GM19043 (cell line): ENCODE results near the gene NME7.
"Not testable (repeated sequence)": the region's sequence is repeated elsewhere in the genome, so short reads cannot be mapped to it uniquely, and the experiment has no call there.

Experiments used
- ATAC-seq: cut with Tn5 transposase; IDR thresholded peaks from one replicate; pipeline ENCODE4 v1.9.1; 2021; ENCODE audit warnings: low read depth; ENCODE audit not compliant: unreplicated experiment

The NME7 gene

GRCh38 chr1:169308313-169309039 is 59.1 kb downstream of the NME7 start:
- ATAC-seq: no peak

- ATAC-seq: no peak
Observed at GRCh38 chr1:169307176-169307575, 60.4 kb downstream of the NME7 start.

- no peak for ATAC-seq
Observed at GRCh38 chr1:169305948-169306347, 61.6 kb downstream of the NME7 start.

GRCh38 chr1:169305356-169305755 is 62.2 kb downstream of the NME7 start:
- no peak for ATAC-seq

- no peak for ATAC-seq
Observed at GRCh38 chr1:169300854-169301253, 66.7 kb downstream of the NME7 start.

GRCh38 chr1:169298441-169298840 is 69.2 kb downstream of the NME7 start:
- ATAC-seq: no peak

- no peak for ATAC-seq
Observed at GRCh38 chr1:169295846-169296245, 71.8 kb downstream of the NME7 start.

GRCh38 chr1:169295425-169295824 is 72.2 kb downstream of the NME7 start:
- ATAC-seq: no peak

- ATAC-seq: no peak
Observed at GRCh38 chr1:169289016-169289415, 78.6 kb downstream of the NME7 start.

- ATAC-seq: no peak
Observed at GRCh38 chr1:169288011-169288414, 79.6 kb downstream of the NME7 start.

- no peak for ATAC-seq
Observed at GRCh38 chr1:169287280-169287679, 80.3 kb downstream of the NME7 start.

GRCh38 chr1:169281562-169281961 is 86.0 kb downstream of the NME7 start:
- not testable (repeated sequence) for ATAC-seq

GRCh38 chr1:169271098-169271497 is 96.5 kb downstream of the NME7 start:
- ATAC-seq: peak; percentile 63

GRCh38 chr1:169266133-169266532 is 101.5 kb downstream of the NME7 start:
- no peak for ATAC-seq

GRCh38 chr1:169263059-169263458 is 104.5 kb downstream of the NME7 start:
- ATAC-seq: no peak

GRCh38 chr1:169261884-169262283 is 105.7 kb downstream of the NME7 start:
- ATAC-seq: no peak

GRCh38 chr1:169260478-169261151 is 107.0 kb downstream of the NME7 start:
- no peak for ATAC-seq

- no peak for ATAC-seq
Observed at GRCh38 chr1:169259816-169260215, 107.8 kb downstream of the NME7 start.

GRCh38 chr1:169250795-169251194 is 116.8 kb downstream of the NME7 start:
- no peak for ATAC-seq

GRCh38 chr1:169250022-169250421 is 117.6 kb downstream of the NME7 start:
- ATAC-seq: no peak

- ATAC-seq: no peak
Observed at GRCh38 chr1:169249611-169250010, 118.0 kb downstream of the NME7 start.

- ATAC-seq: no peak
Observed at GRCh38 chr1:169245706-169246105, 121.9 kb downstream of the NME7 start.
